Thyroid gland (tissue), 4 donors: ENCODE data around the gene ZIC5. TPM values are rescaled to one million over a fixed set of nuclear protein-coding genes. Genes with fewer than 3 reads are reported as not detected.

Source experiments
- DNase-seq, 2 donors: peaks; one replicate each; pipeline ENCODE4 v3.0.0-alpha.2; 2019
- H3K27ac ChIP-seq, 3 donors: fragments of 200-600 bp; sonication (generic); 1 replicate in 2 of 3; 2 replicates in 1 of 3; pipeline ENCODE4 v1.5.1; 2016 to 2019; ENCODE audit warnings: mild to moderate bottlenecking in 1 of 3, moderate library complexity in 1 of 3
- H3K27me3 ChIP-seq: fragments of 200-600 bp; sonication (generic); one replicate; pipeline ENCODE4 v1.5.1; 2019
- H3K36me3 ChIP-seq, 2 donors: fragments of 200-600 bp; sonication (generic); one replicate each; pipeline ENCODE4 v1.5.1; 2016 to 2019
- H3K4me1 ChIP-seq, 2 donors: fragments of 200-600 bp; sonication (generic); one replicate each; pipeline ENCODE4 v1.5.1; 2017 to 2019
- H3K4me3 ChIP-seq, 3 donors: fragments of 200-600 bp; sonication (generic); replicated peaks in 1 of 3; 1 replicate in 2 of 3; 2 replicates in 1 of 3; pipeline ENCODE4 v1.5.1; 2016; ENCODE audit warnings: mild to moderate bottlenecking in 1 of 3
- H3K9me3 ChIP-seq: fragments of 200-600 bp; sonication (generic); one replicate; pipeline ENCODE4 v1.5.1; 2017
- CTCF ChIP-seq, 6 experiments: fragments of 200-600 bp in 3 of 6; fragments of 450-650 bp in 3 of 6; sonication (generic) in 3 of 6; IDR thresholded peaks; one replicate each; pipeline ENCODE4 v1.5.1; 2016 to 2019; ENCODE audit warnings: antibody characterized with exemption in 6 of 6, mild to moderate bottlenecking in 2 of 6, inconsistent platforms in 1 of 6, moderate library complexity in 1 of 6
- POLR2A ChIP-seq, 2 donors: fragments of 450-650 bp; IDR thresholded peaks; one replicate each; pipeline ENCODE4 v1.6.1; 2017; ENCODE audit warnings: antibody characterized with exemption in 2 of 2, mild to moderate bottlenecking in 2 of 2, moderate library complexity in 1 of 2
- WGBS, 2 donors: methylation state at CpG; one replicate each; pipeline ENCODE4 v1.1.5; 2017; 5-methylcytosine and 5-hydroxymethylcytosine counted together
- intact Hi-C: fragments of 100-400 bp; cut with DNase I; formaldehyde crosslinking; loops from one replicate; pipeline ENCODE4 v1.15.1; 2023
- total RNA-seq, 4 donors: library from RNA; depleted of rRNA; stranded (reverse); fragments of >200 nt; gene quantifications; one replicate each; pipeline ENCODE4 v1.2.3, GENCODE V29; 2016

Gene ZIC5
- total RNA-seq, 4 donors from 2014 or later = not detected

GRCh38 chr13:99935772-99936171 lies 35.8 kb downstream of the ZIC5 start:
- 59 to 65% methylated on average over 2 of the region's 2 CpGs for WGBS, 2 donors
- intact Hi-C loops = no loop called here
- no peak overlapping the region for H3K27ac ChIP-seq
- no peaks in the 10 kb centered on the region for H3K27me3 ChIP-seq
- H3K36me3 ChIP-seq = no peaks in the 10 kb centered on the region
- TF ChIP-seq POLR2A (IDR thresholded peaks at IDR 0.05) (no peak), CTCF (IDR thresholded peaks at IDR 0.05) (no peak)
- H3K4me3 ChIP-seq = no peak overlapping the region
- no peaks in the 10 kb centered on the region for H3K9me3 ChIP-seq
- no peaks in the 10 kb centered on the region for H3K4me1 ChIP-seq
- DNase-seq = no peak

GRCh38 chr13:99932912-99933311 lies 38.7 kb downstream of the ZIC5 start:
- Histone ChIP-seq H3K4me3 (no peak overlapping the region), H3K4me1 (no peaks in the 10 kb centered on the region), H3K9me3 (no peaks in the 10 kb centered on the region), H3K27me3 (no peaks in the 10 kb centered on the region), H3K27ac (no peak overlapping the region), H3K36me3 (no peaks in the 10 kb centered on the region)
- TF ChIP-seq POLR2A (IDR thresholded peaks at IDR 0.05) = no peak
- TF ChIP-seq CTCF (IDR thresholded peaks at IDR 0.05) = no peak
- intact Hi-C loops = no loop called here
- no peak for DNase-seq
- WGBS, 2 donors = 88 to 92% methylated on average over 5 of the region's 5 CpGs

GRCh38 chr13:99930925-99931324 lies 40.6 kb downstream of the ZIC5 start:
- no peaks in the 10 kb centered on the region for H3K4me1 ChIP-seq
- no peaks in the 10 kb centered on the region for H3K9me3 ChIP-seq
- WGBS, 2 donors = 88 to 89% methylated on average over 5 of the region's 5 CpGs
- intact Hi-C loops = no loop called here
- H3K27ac ChIP-seq = no peak overlapping the region
- DNase-seq = no peak
- H3K27me3 ChIP-seq = no peaks in the 10 kb centered on the region
- H3K36me3 ChIP-seq = no peaks in the 10 kb centered on the region
- TF ChIP-seq POLR2A (IDR thresholded peaks at IDR 0.05) (no peak), CTCF (IDR thresholded peaks at IDR 0.05) (no peak)
- no peak overlapping the region for H3K4me3 ChIP-seq

- peaks cover 0 to 5% of the 10 kb centered on the region in 2 donors for H3K4me1 ChIP-seq
- H3K27me3 ChIP-seq = no peaks in the 10 kb centered on the region
- H3K4me3 ChIP-seq = no peak overlapping the region
- no peaks in the 10 kb centered on the region for H3K36me3 ChIP-seq
- H3K27ac ChIP-seq = no peak overlapping the region
- intact Hi-C loops = no loop called here
- no peak for DNase-seq
- 78 to 91% methylated on average over 7 of the region's 7 CpGs for WGBS, 2 donors
- TF ChIP-seq POLR2A (IDR thresholded peaks at IDR 0.05) (no peak), CTCF (IDR thresholded peaks at IDR 0.05) (no peak)
- H3K9me3 ChIP-seq = no peaks in the 10 kb centered on the region
Observed at GRCh38 chr13:99929866-99930265, 41.7 kb downstream of the ZIC5 start.

- 25 to 39% methylated on average over 27 to 29 of the region's 29 CpGs for WGBS, 2 donors
- H3K27me3 ChIP-seq = no peaks in the 10 kb centered on the region
- H3K27ac ChIP-seq = no peak overlapping the region
- intact Hi-C loops = no loop called here
- H3K36me3 ChIP-seq = no peaks in the 10 kb centered on the region
- H3K9me3 ChIP-seq = no peaks in the 10 kb centered on the region
- H3K4me3 ChIP-seq = peak overlapping the region in 1 of 3 donors; percentile 4
- TF ChIP-seq CTCF (IDR thresholded peaks at IDR 0.05) (no peak), POLR2A (IDR thresholded peaks at IDR 0.05) (no peak)
- peak; percentile 43 to 56 for DNase-seq
- peaks cover 0 to 5% of the 10 kb centered on the region in 2 donors for H3K4me1 ChIP-seq
Observed at GRCh38 chr13:99926014-99926731, 45.4 kb downstream of the ZIC5 start.
